Testis (tissue), 3 donors: Measurements from ENCODE around the gene CPXM1. TPM values are rescaled to one million over a fixed set of nuclear protein-coding genes. Genes with fewer than 3 reads are reported as not detected.
A peak's percentile ranks its signal among the peaks of the same experiment; 100 is the strongest.

Experiments used
- DNase-seq: peaks from one replicate; pipeline ENCODE4 v3.0.0-alpha.2; 2019
- H3K27ac ChIP-seq, 2 donors: fragments of 200-600 bp; sonication (generic); one replicate each; pipeline ENCODE4 v1.5.1; 2019
- H3K27me3 ChIP-seq: fragments of 200-600 bp; sonication (generic); one replicate; pipeline ENCODE4 v1.5.1; 2019
- H3K36me3 ChIP-seq: fragments of 200-600 bp; sonication (generic); one replicate; pipeline ENCODE4 v1.5.1; 2017; ENCODE audit warnings: low read depth; ENCODE audit errors: missing control alignments
- H3K4me1 ChIP-seq: fragments of 200-600 bp; sonication (generic); one replicate; pipeline ENCODE4 v1.5.1; 2019
- H3K4me3 ChIP-seq, 2 donors: fragments of 200-600 bp; sonication (generic); one replicate each; pipeline ENCODE4 v1.5.1; 2017 to 2019
- H3K9me3 ChIP-seq: fragments of 200-600 bp; sonication (generic); one replicate; pipeline ENCODE4 v1.5.1; 2017
- POLR2A ChIP-seq: fragments of 450-650 bp; IDR thresholded peaks from one replicate; pipeline ENCODE4 v1.6.1; 2017; ENCODE audit warnings: antibody characterized with exemption, mild to moderate bottlenecking, moderate library complexity
- WGBS, 2 donors: methylation state at CpG; one replicate each; pipeline ENCODE4 v1.1.5; 2018; 5-methylcytosine and 5-hydroxymethylcytosine counted together
- intact Hi-C: fragments of 100-400 bp; cut with DNase I; formaldehyde crosslinking; loops from one replicate; pipeline ENCODE4 v1.15.1; 2023; ENCODE audit warnings: low total_unique reads
- polyA plus RNA-seq: library from polyadenylated mRNA; stranded (reverse); fragments of 350-450 nt; fragmentation: Illumina TruSeq; extraction: RNeasy Lipid Tissue Mini Kit (QIAGEN cat#74804); gene quantifications from one replicate; pipeline ENCODE4 v1.2.3, GENCODE V29; 2014; ENCODE audit warnings: low read depth, low replicate concordance; ENCODE audit not compliant: insufficient read depth
- total RNA-seq, 2 donors: library from RNA; depleted of rRNA; stranded (reverse); fragments of >200 nt; gene quantifications; one replicate each; pipeline ENCODE4 v1.2.3, GENCODE V29; 2016
- TF ChIP-seq, protein P1 (sequence below), 3 experiments: fragments of 450-650 bp in 2 of 3; fragments of 200-600 bp in 1 of 3; sonication (generic) in 1 of 3; IDR thresholded peaks; one replicate each; pipeline ENCODE4 v1.5.1; 2016 to 2019; ENCODE audit warnings: antibody characterized with exemption in 3 of 3, mild to moderate bottlenecking in 2 of 3, moderate library complexity in 1 of 3

CPXM1 gene
- total and polyA plus RNA-seq, 3 donors from 2014 or later: 3.5 to 25.2 (median 8.6) TPM

DNA sequence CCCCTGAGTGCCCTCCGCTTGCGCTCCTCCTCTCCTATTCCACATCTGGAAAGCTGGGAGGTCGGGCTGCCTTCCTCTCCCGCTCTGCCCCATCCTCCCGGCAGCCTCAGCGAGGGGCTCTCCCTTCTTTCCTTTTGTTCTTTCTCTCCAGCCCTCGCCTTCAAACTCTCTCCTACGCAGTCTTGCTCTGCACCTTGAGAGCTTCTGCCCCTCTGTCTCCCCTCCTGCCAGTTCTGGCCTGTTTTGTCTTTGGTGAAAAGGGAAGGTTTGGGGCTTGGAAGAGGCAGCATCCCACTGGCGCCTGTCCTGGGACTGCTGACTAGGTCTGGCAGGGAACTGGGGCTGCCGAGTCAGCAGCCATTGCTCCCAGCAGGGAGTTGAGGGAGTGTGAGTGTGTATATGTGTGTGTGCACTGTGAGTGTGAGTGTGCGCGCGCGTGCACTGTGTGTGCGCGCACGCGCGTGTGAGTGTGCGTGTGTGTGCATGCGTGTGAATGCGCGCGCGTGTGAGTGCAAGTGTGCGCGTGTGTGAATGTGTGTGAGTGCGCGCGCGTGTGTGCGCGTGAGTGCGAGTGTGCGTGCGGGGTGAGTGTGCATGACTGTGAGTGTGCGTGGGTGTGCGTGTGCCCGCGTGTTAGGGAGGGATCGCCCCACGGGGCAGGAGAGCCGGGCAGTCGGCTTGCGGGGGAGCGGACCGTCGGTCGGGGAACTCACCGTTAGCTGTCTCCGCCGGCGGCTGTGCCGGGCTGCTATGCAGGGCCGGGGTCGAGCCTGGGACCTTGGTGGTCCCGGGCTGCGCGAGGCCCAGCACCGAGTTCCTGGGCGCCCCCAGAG lies 523 bp downstream of the CPXM1 start:
- Histone ChIP-seq H3K4me1 (peaks cover 6% of the 10 kb centered on the region), H3K9me3 (no peaks in the 10 kb centered on the region), H3K36me3 (no peaks in the 10 kb centered on the region), H3K27me3 (no peaks in the 10 kb centered on the region), H3K27ac (no peak overlapping the region), H3K4me3 (peak overlapping the region; percentile 26 to 51)
- 1 to 3% methylated on average over 28 to 49 of the region's 61 CpGs for WGBS, 2 donors
- TF ChIP-seq, protein P1, sequence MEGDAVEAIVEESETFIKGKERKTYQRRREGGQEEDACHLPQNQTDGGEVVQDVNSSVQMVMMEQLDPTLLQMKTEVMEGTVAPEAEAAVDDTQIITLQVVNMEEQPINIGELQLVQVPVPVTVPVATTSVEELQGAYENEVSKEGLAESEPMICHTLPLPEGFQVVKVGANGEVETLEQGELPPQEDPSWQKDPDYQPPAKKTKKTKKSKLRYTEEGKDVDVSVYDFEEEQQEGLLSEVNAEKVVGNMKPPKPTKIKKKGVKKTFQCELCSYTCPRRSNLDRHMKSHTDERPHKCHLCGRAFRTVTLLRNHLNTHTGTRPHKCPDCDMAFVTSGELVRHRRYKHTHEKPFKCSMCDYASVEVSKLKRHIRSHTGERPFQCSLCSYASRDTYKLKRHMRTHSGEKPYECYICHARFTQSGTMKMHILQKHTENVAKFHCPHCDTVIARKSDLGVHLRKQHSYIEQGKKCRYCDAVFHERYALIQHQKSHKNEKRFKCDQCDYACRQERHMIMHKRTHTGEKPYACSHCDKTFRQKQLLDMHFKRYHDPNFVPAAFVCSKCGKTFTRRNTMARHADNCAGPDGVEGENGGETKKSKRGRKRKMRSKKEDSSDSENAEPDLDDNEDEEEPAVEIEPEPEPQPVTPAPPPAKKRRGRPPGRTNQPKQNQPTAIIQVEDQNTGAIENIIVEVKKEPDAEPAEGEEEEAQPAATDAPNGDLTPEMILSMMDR (IDR thresholded peaks at IDR 0.05): no peak
- no peak for DNase-seq
- intact Hi-C loops: no loop called here

DNA sequence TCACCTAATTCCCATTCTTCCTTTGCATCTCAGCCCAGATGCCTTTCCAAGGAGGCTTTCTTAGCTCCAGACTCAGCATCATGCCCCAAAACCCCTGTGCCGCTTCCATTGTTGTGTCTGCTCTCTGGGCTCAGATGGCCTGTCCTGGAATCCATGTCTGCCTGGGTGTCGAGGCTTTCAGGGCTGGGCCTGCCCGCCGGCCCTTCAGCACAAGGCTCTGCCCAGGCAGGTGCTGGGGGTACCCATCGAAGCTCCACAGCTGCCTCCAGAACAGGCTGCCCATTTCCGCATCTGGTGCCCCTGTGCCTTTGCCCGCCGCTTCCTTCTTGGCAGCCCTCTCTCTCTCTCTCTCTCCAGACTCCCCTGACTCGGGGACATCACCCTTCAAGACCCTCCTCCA lies 1.2 kb downstream of the CPXM1 start:
- Histone ChIP-seq H3K36me3 (no peaks in the 10 kb centered on the region), H3K4me1 (peaks cover 6% of the 10 kb centered on the region), H3K4me3 (no peak overlapping the region), H3K27me3 (no peaks in the 10 kb centered on the region), H3K9me3 (no peaks in the 10 kb centered on the region), H3K27ac (no peak overlapping the region)
- intact Hi-C loops: no loop called here
- WGBS, 2 donors: 42 to 51% methylated on average over 9 of the region's 9 CpGs
- TF ChIP-seq POLR2A: no peak
- TF ChIP-seq, protein P1 (IDR thresholded peaks at IDR 0.05): no peak
- DNase-seq: no peak

GRCh38 chr20:2798814-2799213 lies 1.6 kb downstream of the CPXM1 start:
- Histone ChIP-seq H3K4me1 (peaks cover 6% of the 10 kb centered on the region), H3K27me3 (no peaks in the 10 kb centered on the region), H3K36me3 (no peaks in the 10 kb centered on the region), H3K27ac (no peak overlapping the region), H3K9me3 (no peaks in the 10 kb centered on the region), H3K4me3 (no peak overlapping the region)
- 71 to 86% methylated on average over 3 to 6 of the region's 6 CpGs for WGBS, 2 donors
- no peak for TF ChIP-seq POLR2A
- TF ChIP-seq, protein P1 (IDR thresholded peaks at IDR 0.05): no peak
- DNase-seq: no peak
- intact Hi-C loops: no loop called here

DNA sequence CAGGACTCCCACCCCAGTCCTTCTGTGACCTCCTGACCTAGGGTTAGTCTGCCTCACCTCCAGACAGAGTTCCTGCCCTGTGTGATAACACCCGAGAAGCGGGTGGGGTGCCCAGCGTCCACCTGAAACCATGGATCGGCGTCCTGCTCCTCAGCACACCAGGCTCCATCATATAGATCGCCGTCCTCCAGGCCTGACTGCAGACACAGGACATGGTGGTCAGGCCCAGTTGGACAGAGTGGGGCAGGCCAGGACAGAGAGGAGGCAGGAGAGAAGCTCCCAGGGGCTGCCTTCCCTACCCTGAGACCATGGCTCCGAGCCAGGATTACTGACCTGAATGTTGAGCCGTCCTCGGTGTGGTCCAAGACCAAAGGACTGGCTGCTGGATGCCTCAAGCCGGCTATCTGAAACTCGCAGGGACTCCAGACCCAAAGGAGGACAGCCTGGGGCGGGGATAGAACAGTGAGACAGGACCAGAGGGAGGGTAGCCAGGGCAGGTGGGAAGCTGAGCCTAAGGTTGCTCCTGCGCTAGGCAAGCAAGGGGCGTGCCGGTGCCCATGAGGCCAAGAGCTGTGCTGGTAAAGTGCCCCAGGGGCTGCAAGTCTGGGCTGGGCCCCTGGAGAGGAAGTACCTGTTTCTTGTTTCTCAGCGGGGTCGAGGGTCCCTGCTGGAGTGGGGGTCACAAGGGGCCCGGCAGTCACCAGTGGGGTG lies 2.2 kb downstream of the CPXM1 start:
- Histone ChIP-seq H3K9me3 (no peaks in the 10 kb centered on the region), H3K36me3 (no peaks in the 10 kb centered on the region), H3K4me1 (peaks cover 6% of the 10 kb centered on the region), H3K4me3 (no peak overlapping the region), H3K27me3 (no peaks in the 10 kb centered on the region), H3K27ac (no peak overlapping the region)
- intact Hi-C loops: no loop called here
- DNase-seq: no peak
- WGBS, 2 donors: 86 to 92% methylated on average over 6 to 18 of the region's 19 CpGs
- TF ChIP-seq, protein P1 (IDR thresholded peaks at IDR 0.05): no peak
- no peak for TF ChIP-seq POLR2A
